Spleen (tissue), 11 donors: ENCODE results near the gene HOXA1. TPM values are rescaled to one million over a fixed set of nuclear protein-coding genes. Genes with fewer than 3 reads are reported as not detected.

ENCODE experiments used
- DNase-seq: peaks from one replicate; pipeline ENCODE4 v3.0.0-alpha.2; 2020
- H3K27ac ChIP-seq, 8 donors: fragments of 200-600 bp; sonication (generic) in 7 of 8; 1 replicate in 4 of 8; 2 replicates in 4 of 8; pipeline versions ENCODE4 v1.5.0 to v1.8.0; 2016 to 2021; ENCODE audit warnings: inconsistent platforms in 4 of 8, mild to moderate bottlenecking in 4 of 8, moderate library complexity in 1 of 8
- H3K27me3 ChIP-seq, 7 donors: fragments of 200-600 bp; sonication (generic) in 6 of 7; replicated peaks in 1 of 7; 1 replicate in 4 of 7; 2 replicates in 3 of 7; pipeline versions ENCODE4 v1.5.0 to v1.8.0; 2016 to 2021; ENCODE audit warnings: inconsistent platforms in 3 of 7, mild to moderate bottlenecking in 1 of 7
- H3K36me3 ChIP-seq, 6 donors: fragments of 200-600 bp; sonication (generic) in 5 of 6; 1 replicate in 4 of 6; 2 replicates in 2 of 6; pipeline versions ENCODE4 v1.5.0 to v1.8.0; 2016 to 2021; ENCODE audit warnings: inconsistent platforms in 2 of 6
- H3K4me1 ChIP-seq, 6 donors: fragments of 200-600 bp; sonication (generic) in 5 of 6; 1 replicate in 3 of 6; 2 replicates in 3 of 6; pipeline versions ENCODE4 v1.5.0 to v1.8.0; 2016 to 2021; ENCODE audit warnings: inconsistent platforms in 3 of 6
- H3K4me3 ChIP-seq, 8 donors: fragments of 200-600 bp; sonication (generic) in 7 of 8; 1 replicate in 4 of 8; 2 replicates in 4 of 8; pipeline versions ENCODE4 v1.5.0 to v1.8.0; 2016 to 2021; ENCODE audit warnings: inconsistent platforms in 4 of 8, mild to moderate bottlenecking in 4 of 8, moderate library complexity in 2 of 8
- H3K9me3 ChIP-seq, 8 donors: fragments of 200-600 bp; sonication (generic) in 7 of 8; 1 replicate in 4 of 8; 2 replicates in 4 of 8; pipeline versions ENCODE4 v1.5.0 to v1.8.0; 2016 to 2021; ENCODE audit warnings: inconsistent platforms in 4 of 8
- CTCF ChIP-seq, 11 experiments: fragments of 200-600 bp in 7 of 11; fragments of 450-650 bp in 4 of 11; sonication (generic) in 4 of 11; IDR thresholded peaks in 8 of 11; conservative IDR thresholded peaks in 3 of 11; 1 replicate in 7 of 11; 2 replicates in 4 of 11; pipeline versions ENCODE4 v1.4.0 to v1.8.0; 2016 to 2021; ENCODE audit warnings: antibody characterized with exemption in 11 of 11, inconsistent platforms in 4 of 11, mild to moderate bottlenecking in 1 of 11
- POLR2A ChIP-seq, 3 donors: fragments of 450-650 bp; IDR thresholded peaks; one replicate each; pipeline ENCODE4 v1.5.1; 2017; ENCODE audit warnings: antibody characterized with exemption in 3 of 3, mild to moderate bottlenecking in 1 of 3
- POLR2AphosphoS5 ChIP-seq, 3 donors: sonication (generic); formaldehyde crosslinking; IDR thresholded peaks; one replicate each; pipeline ENCODE4 v1.5.1; 2017; ENCODE audit warnings: antibody characterized with exemption in 3 of 3
- WGBS, 5 donors: extraction: QIAGEN DNeasy Blood & Tissue Kit in 3 of 5; methylation state at CpG; one replicate each; pipeline versions ENCODE4 v1.1.5 to v1.1.7; 2013 to 2018; 5-methylcytosine and 5-hydroxymethylcytosine counted together
- intact Hi-C: fragments of 100-400 bp; cut with DNase I; formaldehyde crosslinking; loops from one replicate; pipeline ENCODE4 v1.15.0; 2023; ENCODE audit warnings: low total_unique reads
- polyA plus RNA-seq, 3 donors: library from polyadenylated mRNA; stranded (reverse); fragments of 200-250 nt; gene quantifications; one replicate each; pipeline ENCODE4 v1.2.1, GENCODE V29; 2013
- total RNA-seq, 7 donors: library from RNA; depleted of rRNA in 3 of 7; stranded (reverse); fragments of >200 nt in 3 of 7; fragmentation: NEBNext Ultra II Directional in 4 of 7; extraction: Animal tissue kit (Norgen Biotek cat#: 25700) in 4 of 7; gene quantifications; one replicate each; pipeline versions ENCODE4 v1.1.0 to v1.2.1, GENCODE V29; 2016 to 2021
- donor health status: healthy with polysubstance abuse.
- donor health status: DM: no; HTN: no; CAD: no; lungs with moderate emphysema.
- donor health status: DM: no; HTN: no; CAD: no.
- donor health status: Bipolar disorder and iron deficiency.
- donor health status: healthy.
- donor health status: DM: no; HTN: no; CAD: no.
- donor health status: DM: yes; HTN: yes; CAD: no.

The HOXA1 gene
- total and polyA plus RNA-seq, 10 donors: 0.33 to 4.1 (median 1.5) TPM

GRCh38 chr7:27134392-27134791 lies 38.6 kb upstream of the HOXA1 start:
- Histone ChIP-seq H3K36me3 (no peaks in the 10 kb centered on the region), H3K4me1 (peaks cover 0 to 41% (median 16%) of the 10 kb centered on the region in 6 donors), H3K27ac (no peak overlapping the region), H3K9me3 (no peaks in the 10 kb centered on the region), H3K27me3 (peaks cover 0 to 42% (median 0%) of the 10 kb centered on the region in 7 donors), H3K4me3 (no peak overlapping the region)
- DNase-seq: no peak
- 18 to 33% (median 28%) methylated on average over 2 of the region's 2 CpGs for WGBS, 5 donors
- TF ChIP-seq POLR2A (IDR thresholded peaks at IDR 0.05): no peak
- no peak for TF ChIP-seq POLR2AphosphoS5 (IDR thresholded peaks at IDR 0.05)
- TF ChIP-seq CTCF (IDR thresholded peaks at IDR 0.05 in 8 of 11, conservative IDR thresholded peaks at IDR 0.05 in 3 of 11): no peak
- intact Hi-C loops: no loop called here

- peaks cover 0 to 49% (median 17%) of the 10 kb centered on the region in 6 donors for H3K4me1 ChIP-seq
- intact Hi-C loops: no loop called here
- no peaks in the 10 kb centered on the region for H3K36me3 ChIP-seq
- H3K27me3 ChIP-seq: peaks cover 0 to 38% (median 0%) of the 10 kb centered on the region in 7 donors
- H3K4me3 ChIP-seq: no peak overlapping the region
- H3K9me3 ChIP-seq: no peaks in the 10 kb centered on the region
- 68 to 82% (median 79%) methylated on average over 18 of the region's 18 CpGs for WGBS, 5 donors
- H3K27ac ChIP-seq: peak overlapping the region in 1 of 8 donors; percentile 22
- DNase-seq: no peak
- TF ChIP-seq POLR2AphosphoS5 (IDR thresholded peaks at IDR 0.05) (no peak), POLR2A (IDR thresholded peaks at IDR 0.05) (no peak), CTCF (IDR thresholded peaks at IDR 0.05 in 8 of 11, conservative IDR thresholded peaks at IDR 0.05 in 3 of 11) (no peak)
These were observed 37.8 kb upstream of the HOXA1 start for GRCh38 chr7:27133409-27134231.

- peaks cover 0 to 38% (median 0%) of the 10 kb centered on the region in 7 donors for H3K27me3 ChIP-seq
- peaks cover 0 to 50% (median 20%) of the 10 kb centered on the region in 6 donors for H3K4me1 ChIP-seq
- no peak for TF ChIP-seq CTCF (IDR thresholded peaks at IDR 0.05 in 8 of 11, conservative IDR thresholded peaks at IDR 0.05 in 3 of 11)
- no peak for TF ChIP-seq POLR2AphosphoS5 (IDR thresholded peaks at IDR 0.05)
- no peak for TF ChIP-seq POLR2A (IDR thresholded peaks at IDR 0.05)
- intact Hi-C loops: no loop called here
- WGBS, 5 donors: 69 to 84% (median 82%) methylated on average over 6 of the region's 6 CpGs
- no peaks in the 10 kb centered on the region for H3K9me3 ChIP-seq
- no peak for DNase-seq
- no peak overlapping the region for H3K4me3 ChIP-seq
- H3K36me3 ChIP-seq: no peaks in the 10 kb centered on the region
- H3K27ac ChIP-seq: no peak overlapping the region
These were observed 37.2 kb upstream of the HOXA1 start for GRCh38 chr7:27132978-27133377.

GRCh38 chr7:27132214-27132613 lies 36.4 kb upstream of the HOXA1 start:
- 83 to 97% (median 87%) methylated on average over 2 of the region's 2 CpGs for WGBS, 5 donors
- Histone ChIP-seq H3K4me1 (peaks cover 0 to 50% (median 21%) of the 10 kb centered on the region in 6 donors), H3K36me3 (no peaks in the 10 kb centered on the region), H3K27me3 (peaks cover 0 to 35% (median 0%) of the 10 kb centered on the region in 7 donors), H3K27ac (peak overlapping the region in 4 of 8 donors; percentile 91 to 94 (median 92)), H3K4me3 (no peak overlapping the region), H3K9me3 (no peaks in the 10 kb centered on the region)
- no peak for TF ChIP-seq POLR2A (IDR thresholded peaks at IDR 0.05)
- no peak for TF ChIP-seq CTCF (IDR thresholded peaks at IDR 0.05 in 8 of 11, conservative IDR thresholded peaks at IDR 0.05 in 3 of 11)
- no peak for TF ChIP-seq POLR2AphosphoS5 (IDR thresholded peaks at IDR 0.05)
- DNase-seq: no peak
- intact Hi-C loops: no loop called here
